ENCODE data around the gene ACD. TPM values are rescaled to one million over a fixed set of nuclear protein-coding genes. Genes with fewer than 3 reads are reported as not detected.

The ACD gene
- total and polyA plus RNA-seq, 9 of the 15 experiments (the other 6 are each of a cell fraction or from before 2014, with no cell fraction given): 4.2 to 47.4 (median 19.2) TPM

DNA sequence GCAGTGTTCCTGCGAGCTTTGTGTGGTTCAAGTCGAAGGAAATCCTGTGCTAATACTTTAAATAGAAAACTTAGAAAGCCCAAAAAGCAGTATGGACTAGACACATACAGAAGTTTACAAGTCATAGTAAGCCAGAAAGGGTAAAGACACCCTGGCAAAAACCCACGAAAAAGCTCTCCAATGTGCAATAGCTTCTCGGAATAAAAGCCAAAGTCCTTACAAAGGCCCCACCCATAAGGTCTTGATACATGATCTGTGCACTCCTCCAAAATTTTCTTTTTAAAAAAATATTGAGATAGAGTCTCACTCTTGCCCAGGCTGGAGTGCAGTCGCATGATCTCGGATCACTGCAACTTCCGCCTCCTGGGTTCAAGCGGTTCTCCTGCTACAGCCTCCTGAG, 16.9 kb upstream of the ACD start:
- ATAC-seq: no peak

More for the DNA sequence above, 16.9 kb upstream of the ACD start:
- FAIRE-seq: no peak
- H3K9me1 ChIP-seq (ENCODE audit: control insufficient read depth, insufficient read depth, low read length): peaks cover 2% of the 10 kb centered on the region
- CTCF ChIA-PET (ENCODE audit: low intra/inter-chr PET ratio): no interaction called here
- H3K4me2 ChIP-seq (ENCODE audit: insufficient read depth, low read length): no peak overlapping the region
- 0 out of 2 replicates have a peak, but pooled peaks cover 3% of the 10 kb centered on the region for H4K20me1 ChIP-seq (replicated peaks; ENCODE audit: control insufficient read depth, insufficient read depth, low read length)
- no peaks in the 10 kb centered on the region for H3K79me2 ChIP-seq (ENCODE audit: control insufficient read depth, insufficient read depth, low read length)
- no peaks in the 10 kb centered on the region for H3K9me3 ChIP-seq (replicated peaks; ENCODE audit: control insufficient read depth, insufficient read depth, low read depth, low read length)
- in situ Hi-C loops (cut with MboI) (loop anchor here (10.0 kb wide), 1 partner anchor 368 kb away; no protein-coding TSS in a partner anchor), intact Hi-C loops (cut with micrococcal nuclease) (no loop called here)
- H3K27me3 ChIP-seq (ENCODE audit: control insufficient read depth in 2 of 2, insufficient read depth in 2 of 2, low read length in 2 of 2): no peaks in the 10 kb centered on the region
- H3K36me3 ChIP-seq (ENCODE audit: control insufficient read depth, insufficient read depth, low read length): peaks cover 3% of the 10 kb centered on the region; the same call in 1 of the 3 replicates
- no peak overlapping the region for H3K27ac ChIP-seq (ENCODE audit: extremely low read depth, low read depth, low read length)
- no peak overlapping the region for H2AFZ ChIP-seq (ENCODE audit: low read depth, low read length)
- no peak overlapping the region for H3K9ac ChIP-seq (ENCODE audit: insufficient read depth in 1 of 2, low read depth in 2 of 2, low read length in 2 of 2)
- H3K4me3 ChIP-seq: no peak overlapping the region
- POLR2A ChIA-PET: interaction anchor here (0.6 to 0.8 kb wide), 4 partner anchors 10 to 627 kb away, joined by 3 read pairs; no protein-coding TSS in a partner anchor
- BruUV-seq (replicated peaks): no TSS peak
- no peak for DNase-seq (ENCODE audit: extremely low read depth in 1 of 4, low spot score in 3 of 4)
- H3K4me1 ChIP-seq (replicated peaks in 1 of 2; ENCODE audit: control insufficient read depth in 2 of 2, insufficient read depth in 2 of 2, low read length in 2 of 2): peaks cover 0 to 5% of the 10 kb centered on the region in 2 experiments; a peak in 3 of 5 replicates
- 72% methylated on average over 8 of the region's 8 CpGs for WGBS (ENCODE audit: insufficient coverage, low coverage, missing lambda C conversion rate)
- TF ChIP-seq JUND (IDR thresholded peaks at IDR 0.05; ENCODE audit: borderline replicate concordance, low read depth, low read length): no peak
- no peak for TF ChIP-seq JUND (tag; IDR thresholded peaks at IDR 0.05; ENCODE audit: borderline replicate concordance, low read depth, low read length)
- no peak for TF ChIP-seq SIRT6 (IDR thresholded peaks at IDR 0.05; ENCODE audit: low read depth, low read length)
- no peak for TF ChIP-seq ZNF785 (CRISPR knock-in tag; IDR thresholded peaks at IDR 0.05)
- TF ChIP-seq, protein P1, sequence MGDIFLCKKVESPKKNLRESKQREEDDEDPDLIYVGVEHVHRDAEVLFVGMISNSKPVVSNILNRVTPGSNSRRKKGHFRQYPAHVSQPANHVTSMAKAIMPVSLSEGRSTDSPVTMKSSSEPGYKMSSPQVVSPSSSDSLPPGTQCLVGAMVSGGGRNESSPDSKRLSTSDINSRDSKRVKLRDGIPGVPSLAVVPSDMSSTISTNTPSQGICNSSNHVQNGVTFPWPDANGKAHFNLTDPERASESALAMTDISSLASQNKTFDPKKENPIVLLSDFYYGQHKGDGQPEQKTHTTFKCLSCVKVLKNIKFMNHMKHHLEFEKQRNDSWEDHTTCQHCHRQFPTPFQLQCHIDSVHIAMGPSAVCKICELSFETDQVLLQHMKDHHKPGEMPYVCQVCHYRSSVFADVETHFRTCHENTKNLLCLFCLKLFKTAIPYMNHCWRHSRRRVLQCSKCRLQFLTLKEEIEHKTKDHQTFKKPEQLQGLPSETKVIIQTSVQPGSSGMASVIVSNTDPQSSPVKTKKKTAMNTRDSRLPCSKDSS (IDR thresholded peaks at IDR 0.05; ENCODE audit: low read depth, partially characterized antibody): no peak
- TF ChIP-seq ELF1 (tag; IDR thresholded peaks at IDR 0.05): no peak
- TF ChIP-seq, protein P2, sequence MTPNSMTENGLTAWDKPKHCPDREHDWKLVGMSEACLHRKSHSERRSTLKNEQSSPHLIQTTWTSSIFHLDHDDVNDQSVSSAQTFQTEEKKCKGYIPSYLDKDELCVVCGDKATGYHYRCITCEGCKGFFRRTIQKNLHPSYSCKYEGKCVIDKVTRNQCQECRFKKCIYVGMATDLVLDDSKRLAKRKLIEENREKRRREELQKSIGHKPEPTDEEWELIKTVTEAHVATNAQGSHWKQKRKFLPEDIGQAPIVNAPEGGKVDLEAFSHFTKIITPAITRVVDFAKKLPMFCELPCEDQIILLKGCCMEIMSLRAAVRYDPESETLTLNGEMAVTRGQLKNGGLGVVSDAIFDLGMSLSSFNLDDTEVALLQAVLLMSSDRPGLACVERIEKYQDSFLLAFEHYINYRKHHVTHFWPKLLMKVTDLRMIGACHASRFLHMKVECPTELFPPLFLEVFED (CRISPR knock-in tag; conservative IDR thresholded peaks at IDR 0.05): no peak
- no peak for TF ChIP-seq KLF13 (tag; IDR thresholded peaks at IDR 0.05; ENCODE audit: borderline replicate concordance, low read depth)
- no peak for TF ChIP-seq FUS (optimal IDR thresholded peaks at IDR 0.05; ENCODE audit: low read depth, low read length)
- no peak for TF ChIP-seq NONO (IDR thresholded peaks at IDR 0.05; ENCODE audit: low read depth in 2 of 2, low read length in 1 of 2)
- TF ChIP-seq ZNF263 (CRISPR knock-in tag; IDR thresholded peaks at IDR 0.05; ENCODE audit: borderline replicate concordance): no peak
- no peak for TF ChIP-seq CXXC5 (CRISPR knock-in tag; IDR thresholded peaks at IDR 0.05)
- TF ChIP-seq CEBPG (CRISPR knock-in tag; IDR thresholded peaks at IDR 0.05): no peak
- no peak for TF ChIP-seq CEBPG (tag; conservative IDR thresholded peaks at IDR 0.05 in 1 of 2, IDR thresholded peaks at IDR 0.05 in 1 of 2)
- no peak for TF ChIP-seq CBX5 (IDR thresholded peaks at IDR 0.05; ENCODE audit: borderline replicate concordance, low read depth)
- TF ChIP-seq, protein P3, sequence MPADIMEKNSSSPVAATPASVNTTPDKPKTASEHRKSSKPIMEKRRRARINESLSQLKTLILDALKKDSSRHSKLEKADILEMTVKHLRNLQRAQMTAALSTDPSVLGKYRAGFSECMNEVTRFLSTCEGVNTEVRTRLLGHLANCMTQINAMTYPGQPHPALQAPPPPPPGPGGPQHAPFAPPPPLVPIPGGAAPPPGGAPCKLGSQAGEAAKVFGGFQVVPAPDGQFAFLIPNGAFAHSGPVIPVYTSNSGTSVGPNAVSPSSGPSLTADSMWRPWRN (IDR thresholded peaks at IDR 0.05; ENCODE audit: low read depth): no peak
- TF ChIP-seq ZNF780A (CRISPR knock-in tag; IDR thresholded peaks at IDR 0.05): no peak

Data from K562 (cell line).